GM23338 (cell line): ENCODE results near the gene KDM4F. TPM values are rescaled to one million over a fixed set of nuclear protein-coding genes. Genes with fewer than 3 reads are reported as not detected.

Experiments used
- ATAC-seq: fragments of 200-7000 bp; cut with Tn5 transposase; 3 replicates; pipeline ENCODE4 v1.9.1; 2020
- DNase-seq: peaks from one replicate; pipeline ENCODE4 v3.0.0-alpha.2; 2015; ENCODE audit warnings: low spot score
- H2AFZ ChIP-seq: fragments of 200-600 bp; sonication (generic); 2 replicates; pipeline ENCODE4 v1.8.0; 2016; ENCODE audit warnings: antibody characterized with exemption, mild to moderate bottlenecking, moderate library complexity
- H3F3A ChIP-seq: fragments of 200-600 bp; sonication (generic); replicated peaks from 2 replicates; pipeline ENCODE4 v1.8.0; 2017; ENCODE audit warnings: antibody characterized with exemption, mixed run types, low read depth
- H3K27ac ChIP-seq: fragments of 200-600 bp; sonication (generic); 2 replicates; pipeline ENCODE4 v1.6.1; 2016; ENCODE audit warnings: low read depth
- H3K27me3 ChIP-seq: fragments of 200-600 bp; sonication (generic); 2 replicates; pipeline ENCODE4 v1.8.0; 2016; ENCODE audit warnings: mild to moderate bottlenecking, mixed run types, moderate library complexity; ENCODE audit not compliant: insufficient read depth
- H3K36me3 ChIP-seq: fragments of 200-600 bp; sonication (generic); 2 replicates; pipeline ENCODE4 v1.8.0; 2016; ENCODE audit warnings: mild to moderate bottlenecking; ENCODE audit not compliant: insufficient read depth
- H3K4me1 ChIP-seq: fragments of 200-600 bp; sonication (generic); 2 replicates; pipeline ENCODE4 v1.8.0; 2016; ENCODE audit warnings: mild to moderate bottlenecking, moderate library complexity; ENCODE audit not compliant: insufficient read depth
- H3K4me2 ChIP-seq: fragments of 200-600 bp; sonication (generic); 2 replicates; pipeline ENCODE4 v1.7.1; 2017; ENCODE audit warnings: mixed run types
- H3K4me3 ChIP-seq: fragments of 200-600 bp; sonication (generic); 2 replicates; pipeline ENCODE4 v1.6.1; 2016; ENCODE audit warnings: mixed run types
- H3K79me2 ChIP-seq: fragments of 200-600 bp; sonication (generic); replicated peaks from 2 replicates; pipeline ENCODE4 v1.8.0; 2017; ENCODE audit warnings: mild to moderate bottlenecking; ENCODE audit not compliant: insufficient read depth
- H3K9me2 ChIP-seq: fragments of 200-600 bp; sonication (generic); 2 replicates; pipeline ENCODE4 v1.8.0; 2017; ENCODE audit not compliant: insufficient read depth
- H4K20me1 ChIP-seq: fragments of 200-600 bp; sonication (generic); replicated peaks from 2 replicates; pipeline ENCODE4 v1.8.0; 2017; ENCODE audit warnings: mild to moderate bottlenecking; ENCODE audit not compliant: insufficient read depth
- H3K27ac Mint-ChIP-seq: 2 replicates; pipeline ENCODE4 v1.8.0; 2020; ENCODE audit warnings: inconsistent platforms, mild to moderate bottlenecking, moderate library complexity, mixed read lengths
- H3K27me3 Mint-ChIP-seq: 3 replicates; pipeline ENCODE4 v1.8.0; 2022; ENCODE audit warnings: low read depth, mild to moderate bottlenecking, moderate library complexity, mixed read lengths, inconsistent platforms; ENCODE audit not compliant: insufficient read depth, poor library complexity
- H3K36me3 Mint-ChIP-seq: 3 replicates; pipeline ENCODE4 v1.8.0; 2021; ENCODE audit warnings: low read depth, mild to moderate bottlenecking, inconsistent platforms, moderate library complexity, mixed read lengths
- H3K4me1 Mint-ChIP-seq: 3 replicates; pipeline ENCODE4 v1.8.0; 2020; ENCODE audit warnings: mild to moderate bottlenecking, inconsistent platforms, mixed read lengths
- H3K4me3 Mint-ChIP-seq: 3 replicates; pipeline ENCODE4 v1.8.0; 2021; ENCODE audit warnings: moderate library complexity, mild to moderate bottlenecking, inconsistent platforms, mixed read lengths
- H3K9me3 Mint-ChIP-seq: 3 replicates; pipeline ENCODE4 v1.8.0; 2020; ENCODE audit warnings: moderate library complexity, mild to moderate bottlenecking, inconsistent platforms, mixed read lengths
- CREB1 ChIP-seq: fragments of 250-450 bp; sonication (Bioruptor Pico); IDR thresholded peaks from 2 replicates; pipeline ENCODE4 v1.5.0; 2020; ENCODE audit warnings: low read depth, mild to moderate bottlenecking, moderate library complexity
- EZH2 ChIP-seq: fragments of 200-600 bp; sonication (generic); IDR thresholded peaks from one replicate; pipeline ENCODE4 v1.8.0; 2017; ENCODE audit warnings: antibody characterized with exemption, mild to moderate bottlenecking, low read depth; ENCODE audit not compliant: unreplicated experiment
- EZH2phosphoT487 ChIP-seq: fragments of 200-600 bp; sonication (generic); IDR thresholded peaks from one replicate; pipeline ENCODE4 v1.8.1; 2018; ENCODE audit warnings: antibody characterized with exemption; ENCODE audit not compliant: unreplicated experiment
- JUNB ChIP-seq: IDR thresholded peaks from one replicate; pipeline ENCODE4 v1.6.1; 2016; ENCODE audit warnings: antibody characterized with exemption; ENCODE audit not compliant: unreplicated experiment
- NANOG ChIP-seq: IDR thresholded peaks from 2 replicates; pipeline ENCODE4 v1.6.1; 2016; ENCODE audit warnings: antibody characterized with exemption, borderline replicate concordance
- POLR2AphosphoS5 ChIP-seq: IDR thresholded peaks from 2 replicates; pipeline ENCODE4 v1.6.1; 2016; ENCODE audit warnings: antibody characterized with exemption, low read depth
- STAT1 ChIP-seq: IDR thresholded peaks from one replicate; pipeline ENCODE4 v1.6.1; 2016; ENCODE audit warnings: antibody characterized with exemption; ENCODE audit not compliant: unreplicated experiment
- ZNF114 ChIP-seq: fragments of 250-450 bp; sonication (Bioruptor Pico); IDR thresholded peaks from 2 replicates; pipeline ENCODE4 v1.5.0; 2020; ENCODE audit warnings: mild to moderate bottlenecking, moderate library complexity
- ZNF331 ChIP-seq: fragments of 250-450 bp; sonication (Bioruptor Pico); IDR thresholded peaks from 2 replicates; pipeline ENCODE4 v1.5.0; 2020; ENCODE audit warnings: low read depth, mild to moderate bottlenecking, moderate library complexity
- polyA plus RNA-seq: library from polyadenylated mRNA; unstranded; fragments of >200 nt; fragmentation: Nextera tagmentation; extraction: Ambion mirVana; gene quantifications from 2 replicates; pipeline ENCODE4 v1.2.1, GENCODE V29; 2016
- total RNA-seq: library from RNA; depleted of rRNA; stranded (reverse); fragments of >200 nt; shearing (Covaris generic); gene quantifications from 2 replicates; pipeline ENCODE4 v1.2.3, GENCODE V29; 2014
- TF ChIP-seq, protein P1 (sequence below): IDR thresholded peaks from 2 replicates; pipeline ENCODE4 v1.6.1; 2016; ENCODE audit warnings: antibody characterized with exemption
- TF ChIP-seq, protein P2 (sequence below): IDR thresholded peaks from one replicate; pipeline ENCODE4 v1.6.1; 2018; ENCODE audit warnings: antibody characterized with exemption; ENCODE audit not compliant: unreplicated experiment
- TF ChIP-seq, protein P3 (sequence below): fragments of 250-450 bp; sonication (Bioruptor Pico); IDR thresholded peaks from 2 replicates; pipeline ENCODE4 v1.5.0; 2020; ENCODE audit warnings: mild to moderate bottlenecking, moderate library complexity
- TF ChIP-seq, protein P4 (sequence below), 2 experiments: fragments of 200-600 bp in 1 of 2; sonication (generic) in 1 of 2; conservative IDR thresholded peaks; 2 replicates each; pipeline versions ENCODE4 v1.5.1 to v1.6.1; 2016 to 2017; ENCODE audit warnings: antibody characterized with exemption in 2 of 2, low read depth in 2 of 2, mild to moderate bottlenecking in 2 of 2, moderate library complexity in 1 of 2

KDM4F gene
- total and polyA plus RNA-seq, 2 experiments from 2014 or later, result not detected

DNA sequence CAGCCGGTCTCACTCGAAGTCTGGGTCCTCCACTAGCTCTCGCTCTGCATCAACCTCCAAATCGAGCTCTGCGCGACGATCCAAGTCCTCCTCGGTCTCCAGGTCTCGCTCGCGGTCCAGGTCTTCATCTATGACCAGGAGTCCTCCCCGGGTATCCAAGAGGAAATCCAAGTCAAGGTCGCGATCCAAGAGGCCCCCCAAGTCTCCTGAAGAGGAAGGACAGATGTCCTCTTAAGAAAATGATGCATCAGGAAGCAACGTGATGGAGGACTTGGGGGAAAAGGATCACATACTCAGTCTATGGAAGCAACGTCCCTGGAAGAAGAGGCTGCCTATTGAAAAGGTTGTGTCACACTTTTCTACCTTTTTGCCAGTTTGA lies 18.6 kb downstream of the KDM4F start:
- Histone ChIP-seq H4K20me1 (no peaks in the 10 kb centered on the region), H3K27ac (peak overlapping the region; percentile 60; the same call in 1 of the 2 replicates), H3K27me3 (no peaks in the 10 kb centered on the region), H3F3A (peaks cover 6% of the 10 kb centered on the region), H3K4me1 (peaks cover 10% of the 10 kb centered on the region), H3K36me3 (no peaks in the 10 kb centered on the region), H3K79me2 (peaks cover 8% of the 10 kb centered on the region; the same call in 1 of the 2 replicates), H3K4me3 (peak overlapping the region; percentile 86), H3K4me2 (peak overlapping the region; percentile 87), H2AFZ (peak overlapping the region; percentile 76; the same call in 1 of the 2 replicates), H3K9me2 (0 out of 2 replicates have a peak, but pooled peaks cover 3% of the 10 kb centered on the region)
- H3K4me3 Mint-ChIP-seq, result peak overlapping the region; percentile 94
- H3K27ac Mint-ChIP-seq, result peak overlapping the region; percentile 93
- no peaks in the 10 kb centered on the region; the same call in 2 of the 3 replicates for H3K9me3 Mint-ChIP-seq
- TF ChIP-seq, protein P1, sequence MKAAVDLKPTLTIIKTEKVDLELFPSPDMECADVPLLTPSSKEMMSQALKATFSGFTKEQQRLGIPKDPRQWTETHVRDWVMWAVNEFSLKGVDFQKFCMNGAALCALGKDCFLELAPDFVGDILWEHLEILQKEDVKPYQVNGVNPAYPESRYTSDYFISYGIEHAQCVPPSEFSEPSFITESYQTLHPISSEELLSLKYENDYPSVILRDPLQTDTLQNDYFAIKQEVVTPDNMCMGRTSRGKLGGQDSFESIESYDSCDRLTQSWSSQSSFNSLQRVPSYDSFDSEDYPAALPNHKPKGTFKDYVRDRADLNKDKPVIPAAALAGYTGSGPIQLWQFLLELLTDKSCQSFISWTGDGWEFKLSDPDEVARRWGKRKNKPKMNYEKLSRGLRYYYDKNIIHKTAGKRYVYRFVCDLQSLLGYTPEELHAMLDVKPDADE, result no peak
- TF ChIP-seq EZH2, result no peak
- TF ChIP-seq, protein P2, sequence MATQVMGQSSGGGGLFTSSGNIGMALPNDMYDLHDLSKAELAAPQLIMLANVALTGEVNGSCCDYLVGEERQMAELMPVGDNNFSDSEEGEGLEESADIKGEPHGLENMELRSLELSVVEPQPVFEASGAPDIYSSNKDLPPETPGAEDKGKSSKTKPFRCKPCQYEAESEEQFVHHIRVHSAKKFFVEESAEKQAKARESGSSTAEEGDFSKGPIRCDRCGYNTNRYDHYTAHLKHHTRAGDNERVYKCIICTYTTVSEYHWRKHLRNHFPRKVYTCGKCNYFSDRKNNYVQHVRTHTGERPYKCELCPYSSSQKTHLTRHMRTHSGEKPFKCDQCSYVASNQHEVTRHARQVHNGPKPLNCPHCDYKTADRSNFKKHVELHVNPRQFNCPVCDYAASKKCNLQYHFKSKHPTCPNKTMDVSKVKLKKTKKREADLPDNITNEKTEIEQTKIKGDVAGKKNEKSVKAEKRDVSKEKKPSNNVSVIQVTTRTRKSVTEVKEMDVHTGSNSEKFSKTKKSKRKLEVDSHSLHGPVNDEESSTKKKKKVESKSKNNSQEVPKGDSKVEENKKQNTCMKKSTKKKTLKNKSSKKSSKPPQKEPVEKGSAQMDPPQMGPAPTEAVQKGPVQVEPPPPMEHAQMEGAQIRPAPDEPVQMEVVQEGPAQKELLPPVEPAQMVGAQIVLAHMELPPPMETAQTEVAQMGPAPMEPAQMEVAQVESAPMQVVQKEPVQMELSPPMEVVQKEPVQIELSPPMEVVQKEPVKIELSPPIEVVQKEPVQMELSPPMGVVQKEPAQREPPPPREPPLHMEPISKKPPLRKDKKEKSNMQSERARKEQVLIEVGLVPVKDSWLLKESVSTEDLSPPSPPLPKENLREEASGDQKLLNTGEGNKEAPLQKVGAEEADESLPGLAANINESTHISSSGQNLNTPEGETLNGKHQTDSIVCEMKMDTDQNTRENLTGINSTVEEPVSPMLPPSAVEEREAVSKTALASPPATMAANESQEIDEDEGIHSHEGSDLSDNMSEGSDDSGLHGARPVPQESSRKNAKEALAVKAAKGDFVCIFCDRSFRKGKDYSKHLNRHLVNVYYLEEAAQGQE, result no peak
- no peak for TF ChIP-seq ZNF114
- TF ChIP-seq CREB1, result no peak
- no peak for TF ChIP-seq POLR2AphosphoS5
- no peak for TF ChIP-seq NANOG
- no peak for TF ChIP-seq STAT1
- TF ChIP-seq, protein P3, sequence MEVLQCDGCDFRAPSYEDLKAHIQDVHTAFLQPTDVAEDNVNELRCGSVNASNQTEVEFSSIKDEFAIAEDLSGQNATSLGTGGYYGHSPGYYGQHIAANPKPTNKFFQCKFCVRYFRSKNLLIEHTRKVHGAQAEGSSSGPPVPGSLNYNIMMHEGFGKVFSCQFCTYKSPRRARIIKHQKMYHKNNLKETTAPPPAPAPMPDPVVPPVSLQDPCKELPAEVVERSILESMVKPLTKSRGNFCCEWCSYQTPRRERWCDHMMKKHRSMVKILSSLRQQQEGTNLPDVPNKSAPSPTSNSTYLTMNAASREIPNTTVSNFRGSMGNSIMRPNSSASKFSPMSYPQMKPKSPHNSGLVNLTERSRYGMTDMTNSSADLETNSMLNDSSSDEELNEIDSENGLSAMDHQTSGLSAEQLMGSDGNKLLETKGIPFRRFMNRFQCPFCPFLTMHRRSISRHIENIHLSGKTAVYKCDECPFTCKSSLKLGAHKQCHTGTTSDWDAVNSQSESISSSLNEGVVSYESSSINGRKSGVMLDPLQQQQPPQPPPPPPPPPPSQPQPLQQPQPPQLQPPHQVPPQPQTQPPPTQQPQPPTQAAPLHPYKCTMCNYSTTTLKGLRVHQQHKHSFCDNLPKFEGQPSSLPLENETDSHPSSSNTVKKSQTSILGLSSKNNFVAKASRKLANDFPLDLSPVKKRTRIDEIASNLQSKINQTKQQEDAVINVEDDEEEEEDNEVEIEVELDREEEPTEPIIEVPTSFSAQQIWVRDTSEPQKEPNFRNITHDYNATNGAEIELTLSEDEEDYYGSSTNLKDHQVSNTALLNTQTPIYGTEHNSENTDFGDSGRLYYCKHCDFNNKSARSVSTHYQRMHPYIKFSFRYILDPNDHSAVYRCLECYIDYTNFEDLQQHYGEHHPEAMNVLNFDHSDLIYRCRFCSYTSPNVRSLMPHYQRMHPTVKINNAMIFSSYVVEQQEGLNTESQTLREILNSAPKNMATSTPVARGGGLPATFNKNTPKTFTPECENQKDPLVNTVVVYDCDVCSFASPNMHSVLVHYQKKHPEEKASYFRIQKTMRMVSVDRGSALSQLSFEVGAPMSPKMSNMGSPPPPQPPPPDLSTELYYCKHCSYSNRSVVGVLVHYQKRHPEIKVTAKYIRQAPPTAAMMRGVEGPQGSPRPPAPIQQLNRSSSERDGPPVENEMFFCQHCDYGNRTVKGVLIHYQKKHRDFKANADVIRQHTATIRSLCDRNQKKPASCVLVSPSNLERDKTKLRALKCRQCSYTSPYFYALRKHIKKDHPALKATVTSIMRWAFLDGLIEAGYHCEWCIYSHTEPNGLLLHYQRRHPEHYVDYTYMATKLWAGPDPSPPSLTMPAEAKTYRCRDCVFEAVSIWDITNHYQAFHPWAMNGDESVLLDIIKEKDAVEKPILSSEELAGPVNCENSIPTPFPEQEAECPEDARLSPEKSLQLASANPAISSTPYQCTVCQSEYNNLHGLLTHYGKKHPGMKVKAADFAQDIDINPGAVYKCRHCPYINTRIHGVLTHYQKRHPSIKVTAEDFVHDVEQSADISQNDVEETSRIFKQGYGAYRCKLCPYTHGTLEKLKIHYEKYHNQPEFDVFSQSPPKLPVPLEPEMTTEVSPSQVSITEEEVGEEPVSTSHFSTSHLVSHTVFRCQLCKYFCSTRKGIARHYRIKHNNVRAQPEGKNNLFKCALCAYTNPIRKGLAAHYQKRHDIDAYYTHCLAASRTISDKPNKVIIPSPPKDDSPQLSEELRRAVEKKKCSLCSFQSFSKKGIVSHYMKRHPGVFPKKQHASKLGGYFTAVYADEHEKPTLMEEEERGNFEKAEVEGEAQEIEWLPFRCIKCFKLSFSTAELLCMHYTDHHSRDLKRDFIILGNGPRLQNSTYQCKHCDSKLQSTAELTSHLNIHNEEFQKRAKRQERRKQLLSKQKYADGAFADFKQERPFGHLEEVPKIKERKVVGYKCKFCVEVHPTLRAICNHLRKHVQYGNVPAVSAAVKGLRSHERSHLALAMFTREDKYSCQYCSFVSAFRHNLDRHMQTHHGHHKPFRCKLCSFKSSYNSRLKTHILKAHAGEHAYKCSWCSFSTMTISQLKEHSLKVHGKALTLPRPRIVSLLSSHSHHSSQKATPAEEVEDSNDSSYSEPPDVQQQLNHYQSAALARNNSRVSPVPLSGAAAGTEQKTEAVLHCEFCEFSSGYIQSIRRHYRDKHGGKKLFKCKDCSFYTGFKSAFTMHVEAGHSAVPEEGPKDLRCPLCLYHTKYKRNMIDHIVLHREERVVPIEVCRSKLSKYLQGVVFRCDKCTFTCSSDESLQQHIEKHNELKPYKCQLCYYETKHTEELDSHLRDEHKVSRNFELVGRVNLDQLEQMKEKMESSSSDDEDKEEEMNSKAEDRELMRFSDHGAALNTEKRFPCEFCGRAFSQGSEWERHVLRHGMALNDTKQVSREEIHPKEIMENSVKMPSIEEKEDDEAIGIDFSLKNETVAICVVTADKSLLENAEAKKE (CRISPR knock-in tag), result no peak
- TF ChIP-seq JUNB, result no peak
- TF ChIP-seq, protein P4, sequence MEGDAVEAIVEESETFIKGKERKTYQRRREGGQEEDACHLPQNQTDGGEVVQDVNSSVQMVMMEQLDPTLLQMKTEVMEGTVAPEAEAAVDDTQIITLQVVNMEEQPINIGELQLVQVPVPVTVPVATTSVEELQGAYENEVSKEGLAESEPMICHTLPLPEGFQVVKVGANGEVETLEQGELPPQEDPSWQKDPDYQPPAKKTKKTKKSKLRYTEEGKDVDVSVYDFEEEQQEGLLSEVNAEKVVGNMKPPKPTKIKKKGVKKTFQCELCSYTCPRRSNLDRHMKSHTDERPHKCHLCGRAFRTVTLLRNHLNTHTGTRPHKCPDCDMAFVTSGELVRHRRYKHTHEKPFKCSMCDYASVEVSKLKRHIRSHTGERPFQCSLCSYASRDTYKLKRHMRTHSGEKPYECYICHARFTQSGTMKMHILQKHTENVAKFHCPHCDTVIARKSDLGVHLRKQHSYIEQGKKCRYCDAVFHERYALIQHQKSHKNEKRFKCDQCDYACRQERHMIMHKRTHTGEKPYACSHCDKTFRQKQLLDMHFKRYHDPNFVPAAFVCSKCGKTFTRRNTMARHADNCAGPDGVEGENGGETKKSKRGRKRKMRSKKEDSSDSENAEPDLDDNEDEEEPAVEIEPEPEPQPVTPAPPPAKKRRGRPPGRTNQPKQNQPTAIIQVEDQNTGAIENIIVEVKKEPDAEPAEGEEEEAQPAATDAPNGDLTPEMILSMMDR (conservative IDR thresholded peaks at IDR 0.05; ENCODE audit: low read depth in 2 of 2), result no peak
- no peak for TF ChIP-seq EZH2phosphoT487
- TF ChIP-seq ZNF331 (CRISPR knock-in tag), result no peak
- ATAC-seq, result no peak
- peaks cover 13% of the 10 kb centered on the region for H3K27me3 Mint-ChIP-seq
- DNase-seq, result no peak
- H3K36me3 Mint-ChIP-seq, result peaks cover 9% of the 10 kb centered on the region; the same call in 1 of the 3 replicates
- peaks cover 11% of the 10 kb centered on the region for H3K4me1 Mint-ChIP-seq
